ENCODE results near the gene STK35.

- TF ChIP-seq CTCF (IDR thresholded peaks at IDR 0.05; ENCODE audit: insufficient read depth, low read length) = no peak
- TF ChIP-seq, protein P1, sequence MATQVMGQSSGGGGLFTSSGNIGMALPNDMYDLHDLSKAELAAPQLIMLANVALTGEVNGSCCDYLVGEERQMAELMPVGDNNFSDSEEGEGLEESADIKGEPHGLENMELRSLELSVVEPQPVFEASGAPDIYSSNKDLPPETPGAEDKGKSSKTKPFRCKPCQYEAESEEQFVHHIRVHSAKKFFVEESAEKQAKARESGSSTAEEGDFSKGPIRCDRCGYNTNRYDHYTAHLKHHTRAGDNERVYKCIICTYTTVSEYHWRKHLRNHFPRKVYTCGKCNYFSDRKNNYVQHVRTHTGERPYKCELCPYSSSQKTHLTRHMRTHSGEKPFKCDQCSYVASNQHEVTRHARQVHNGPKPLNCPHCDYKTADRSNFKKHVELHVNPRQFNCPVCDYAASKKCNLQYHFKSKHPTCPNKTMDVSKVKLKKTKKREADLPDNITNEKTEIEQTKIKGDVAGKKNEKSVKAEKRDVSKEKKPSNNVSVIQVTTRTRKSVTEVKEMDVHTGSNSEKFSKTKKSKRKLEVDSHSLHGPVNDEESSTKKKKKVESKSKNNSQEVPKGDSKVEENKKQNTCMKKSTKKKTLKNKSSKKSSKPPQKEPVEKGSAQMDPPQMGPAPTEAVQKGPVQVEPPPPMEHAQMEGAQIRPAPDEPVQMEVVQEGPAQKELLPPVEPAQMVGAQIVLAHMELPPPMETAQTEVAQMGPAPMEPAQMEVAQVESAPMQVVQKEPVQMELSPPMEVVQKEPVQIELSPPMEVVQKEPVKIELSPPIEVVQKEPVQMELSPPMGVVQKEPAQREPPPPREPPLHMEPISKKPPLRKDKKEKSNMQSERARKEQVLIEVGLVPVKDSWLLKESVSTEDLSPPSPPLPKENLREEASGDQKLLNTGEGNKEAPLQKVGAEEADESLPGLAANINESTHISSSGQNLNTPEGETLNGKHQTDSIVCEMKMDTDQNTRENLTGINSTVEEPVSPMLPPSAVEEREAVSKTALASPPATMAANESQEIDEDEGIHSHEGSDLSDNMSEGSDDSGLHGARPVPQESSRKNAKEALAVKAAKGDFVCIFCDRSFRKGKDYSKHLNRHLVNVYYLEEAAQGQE (IDR thresholded peaks at IDR 0.05; ENCODE audit: insufficient replicate concordance, low read depth) = no peak
Measured at GRCh38 chr20:2170404-2170803, 68.8 kb downstream of the STK35 start.

Measured in HL-60 (cell line).